DOHH2 (cell line): ENCODE results near the gene MEIS2.

Experiments used
- EZH2phosphoT487 ChIP-seq: fragments of 200-600 bp; sonication (generic); IDR thresholded peaks from 2 replicates; pipeline ENCODE4 v1.6.1; 2017; ENCODE audit warnings: borderline replicate concordance, mild to moderate bottlenecking, antibody characterized with exemption, low read length, moderate library complexity, mixed read lengths
- TF ChIP-seq, protein P1 (sequence below): fragments of 200-600 bp; sonication (generic); IDR thresholded peaks from one replicate; pipeline ENCODE4 v1.5.1; 2014; ENCODE audit warnings: antibody characterized with exemption, mild to moderate bottlenecking, low read depth, low read length; ENCODE audit not compliant: poor library complexity, severe bottlenecking

DNA sequence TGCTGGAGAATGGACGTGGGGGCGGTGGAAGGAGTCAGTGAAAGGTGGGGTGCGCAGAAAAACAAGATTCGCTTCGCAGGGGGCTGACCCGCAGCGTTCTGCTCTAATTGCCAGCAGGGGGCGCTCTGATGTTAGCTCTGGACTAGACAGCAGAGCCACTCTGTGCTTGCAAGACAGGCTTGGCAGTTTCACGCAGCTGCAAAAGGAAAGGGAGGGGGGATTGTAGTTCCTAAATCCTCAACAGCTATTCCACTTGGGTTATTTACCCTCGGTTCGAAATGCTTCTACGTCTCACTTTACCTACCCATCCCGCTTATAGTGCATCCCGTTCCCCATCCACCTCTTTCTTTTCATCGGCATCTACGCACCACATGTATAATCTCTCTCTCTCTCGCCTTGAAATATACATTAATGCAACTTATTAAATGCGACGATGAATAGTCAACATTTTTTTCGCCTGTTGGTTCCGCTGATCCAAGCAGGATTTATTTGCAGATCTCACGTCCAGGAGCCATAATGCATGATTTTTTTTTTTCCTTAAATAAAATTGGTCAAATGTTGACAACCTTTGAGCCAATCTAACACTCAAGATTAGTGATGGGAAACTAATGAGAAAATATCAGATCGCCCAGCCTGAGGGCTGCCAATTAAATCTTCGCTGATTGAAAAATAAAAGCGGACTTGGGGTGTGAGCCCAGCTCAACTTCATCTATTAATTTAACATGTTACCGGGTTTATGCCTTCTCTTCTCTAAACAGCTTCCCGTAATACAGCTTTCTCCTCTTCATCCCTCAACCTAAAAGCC lies 216.4 kb downstream of the MEIS2 start:
- TF ChIP-seq, protein P1, sequence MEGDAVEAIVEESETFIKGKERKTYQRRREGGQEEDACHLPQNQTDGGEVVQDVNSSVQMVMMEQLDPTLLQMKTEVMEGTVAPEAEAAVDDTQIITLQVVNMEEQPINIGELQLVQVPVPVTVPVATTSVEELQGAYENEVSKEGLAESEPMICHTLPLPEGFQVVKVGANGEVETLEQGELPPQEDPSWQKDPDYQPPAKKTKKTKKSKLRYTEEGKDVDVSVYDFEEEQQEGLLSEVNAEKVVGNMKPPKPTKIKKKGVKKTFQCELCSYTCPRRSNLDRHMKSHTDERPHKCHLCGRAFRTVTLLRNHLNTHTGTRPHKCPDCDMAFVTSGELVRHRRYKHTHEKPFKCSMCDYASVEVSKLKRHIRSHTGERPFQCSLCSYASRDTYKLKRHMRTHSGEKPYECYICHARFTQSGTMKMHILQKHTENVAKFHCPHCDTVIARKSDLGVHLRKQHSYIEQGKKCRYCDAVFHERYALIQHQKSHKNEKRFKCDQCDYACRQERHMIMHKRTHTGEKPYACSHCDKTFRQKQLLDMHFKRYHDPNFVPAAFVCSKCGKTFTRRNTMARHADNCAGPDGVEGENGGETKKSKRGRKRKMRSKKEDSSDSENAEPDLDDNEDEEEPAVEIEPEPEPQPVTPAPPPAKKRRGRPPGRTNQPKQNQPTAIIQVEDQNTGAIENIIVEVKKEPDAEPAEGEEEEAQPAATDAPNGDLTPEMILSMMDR, result peak; percentile 84
- no peak for TF ChIP-seq EZH2phosphoT487
